ENCODE data around the gene OR8D2. TPM values are rescaled to one million over a fixed set of nuclear protein-coding genes. Genes with fewer than 3 reads are reported as not detected.

Gene OR8D2
- total and polyA plus RNA-seq, 2 donors (not counting 3 experiments of a cell fraction or from before 2014, with no cell fraction given): not detected

GRCh38 chr11:124322356-124322755 is 2.4 kb upstream of the OR8D2 start:
- no peak overlapping the region for H3K27ac ChIP-seq (ENCODE audit: insufficient read depth, low read depth, low read length)
- peaks cover 3 to 20% of the 10 kb centered on the region in 2 experiments for H3K27me3 ChIP-seq (ENCODE audit: control insufficient read depth in 2 of 2, insufficient read depth in 2 of 2, low read length in 2 of 2)
- dilution Hi-C loops (cut with MboI; ENCODE audit: extremely low pct_ligation_motif_present, low sequenced_read_pairs): no loop called here
- H3K4me1 ChIP-seq (ENCODE audit: control insufficient read depth, extremely low read depth, insufficient read depth, low read length): no peaks in the 10 kb centered on the region
- POLR2A ChIA-PET: no interaction called here
- BruUV-seq (replicated peaks): no TSS peak
- intact Hi-C loops (cut with micrococcal nuclease): no loop called here
- no peak overlapping the region for H3K4me3 ChIP-seq (replicated peaks in 1 of 3; ENCODE audit: insufficient read depth in 1 of 3, low read depth in 1 of 3, low read length in 3 of 3)
- DNase-seq (ENCODE audit: low read depth, low spot score): no peak
- no peaks in the 10 kb centered on the region for H3K79me2 ChIP-seq (ENCODE audit: control insufficient read depth, insufficient read depth, low read length)
- H3K36me3 ChIP-seq (ENCODE audit: control insufficient read depth in 2 of 2, extremely low read depth in 1 of 2, insufficient read depth in 2 of 2, low read length in 2 of 2): no peaks in the 10 kb centered on the region
- H2AFZ ChIP-seq (ENCODE audit: low read depth, low read length): no peak overlapping the region
- no peak for TF ChIP-seq POLR2A (IDR thresholded peaks at IDR 0.05; ENCODE audit: low read depth, low read length)
- no peak for TF ChIP-seq GATA2 (IDR thresholded peaks at IDR 0.05; ENCODE audit: insufficient read depth, insufficient read length, low read depth, low read length)
- TF ChIP-seq JUN (IDR thresholded peaks at IDR 0.05; ENCODE audit: borderline replicate concordance, insufficient read depth, insufficient read length, low read depth): no peak
- TF ChIP-seq EZH2 (IDR thresholded peaks at IDR 0.05; ENCODE audit: borderline replicate concordance, low read depth, low read length, severe bottlenecking): no peak
- TF ChIP-seq MYC (IDR thresholded peaks at IDR 0.05; ENCODE audit: low read depth, low read length): no peak
- TF ChIP-seq CTCF (IDR thresholded peaks at IDR 0.05; ENCODE audit: extremely low read depth in 1 of 2, insufficient read depth in 1 of 2, low read depth in 1 of 2, low read length in 2 of 2): no peak
- TF ChIP-seq POLR2AphosphoS5 (IDR thresholded peaks at IDR 0.05; ENCODE audit: insufficient read depth, low read depth, low read length): no peak
- TF ChIP-seq, protein P1, sequence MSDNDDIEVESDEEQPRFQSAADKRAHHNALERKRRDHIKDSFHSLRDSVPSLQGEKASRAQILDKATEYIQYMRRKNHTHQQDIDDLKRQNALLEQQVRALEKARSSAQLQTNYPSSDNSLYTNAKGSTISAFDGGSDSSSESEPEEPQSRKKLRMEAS (IDR thresholded peaks at IDR 0.05; ENCODE audit: insufficient read depth, insufficient read length): no peak
- H4K20me1 ChIP-seq (replicated peaks; ENCODE audit: control insufficient read depth, extremely low read depth, insufficient read depth, low read length): no peaks in the 10 kb centered on the region
- no peak for FAIRE-seq
- H3K4me2 ChIP-seq (ENCODE audit: insufficient read depth, low read length): no peak overlapping the region
- CTCF ChIA-PET: interaction anchor here (1.0 to 1.6 kb wide), 2 partner anchors 129 to 251 kb away, joined by 3 to 5 read pairs; no protein-coding TSS in a partner anchor
- no peak overlapping the region for H3K9ac ChIP-seq (replicated peaks; ENCODE audit: extremely low read depth, insufficient read depth, low read length)
- no peaks in the 10 kb centered on the region for H3K9me3 ChIP-seq (replicated peaks; ENCODE audit: control insufficient read depth, insufficient read depth, low read length)
- H3K9me1 ChIP-seq (replicated peaks; ENCODE audit: control insufficient read depth, extremely low read depth, insufficient read depth, low read length): no peaks in the 10 kb centered on the region

All from endothelial cell of umbilical vein (primary cell).